ENCODE results near the gene IGSF10.
A peak's percentile ranks its signal among the peaks of the same experiment; 100 is the strongest.
"Not testable (repeated sequence)": the region's sequence is repeated elsewhere in the genome, so short reads cannot be mapped to it uniquely, and the experiment has no call there.

IGSF10 gene

GRCh38 chr3:151460774-151461450, at the start of gene IGSF10:
Gene IGSF10, minus strand, starts transcription at chr3:151461061. Its CDS starts 2,352 bp downstream, at chr3:151458709.
- no peak for DNase-seq (ENCODE audit: low spot score)

- DNase-seq (ENCODE audit: low spot score), result not testable (repeated sequence)
These were observed 48.7 kb upstream of the IGSF10 start for GRCh38 chr3:151509468-151510135.

- DNase-seq (ENCODE audit: low spot score), result no peak
These were observed 43.7 kb upstream of the IGSF10 start for GRCh38 chr3:151504606-151505005.

- DNase-seq (ENCODE audit: low spot score), result no peak
These were observed 42.2 kb upstream of the IGSF10 start for GRCh38 chr3:151503074-151503473.

- DNase-seq (ENCODE audit: low spot score), result no peak
These were observed 41.2 kb upstream of the IGSF10 start for GRCh38 chr3:151501923-151502632.

GRCh38 chr3:151501171-151501922, 40.5 kb upstream of the IGSF10 start:
- DNase-seq (ENCODE audit: low spot score), result no peak

GRCh38 chr3:151499168-151499567, 38.3 kb upstream of the IGSF10 start:
- no peak for DNase-seq (ENCODE audit: low spot score)

- DNase-seq (ENCODE audit: low spot score), result no peak
These were observed 30.7 kb upstream of the IGSF10 start for GRCh38 chr3:151491525-151491924.

- DNase-seq (ENCODE audit: low spot score), result not testable (repeated sequence)
These were observed 27.0 kb upstream of the IGSF10 start for GRCh38 chr3:151487833-151488232.

GRCh38 chr3:151483961-151484520, 23.2 kb upstream of the IGSF10 start:
- DNase-seq (ENCODE audit: low spot score), result no peak

- no peak for DNase-seq (ENCODE audit: low spot score)
These were observed 22.6 kb upstream of the IGSF10 start for GRCh38 chr3:151483488-151483887.

- DNase-seq (ENCODE audit: low spot score), result no peak
These were observed 19.6 kb upstream of the IGSF10 start for GRCh38 chr3:151480492-151480891.

- DNase-seq (ENCODE audit: low spot score), result peak; percentile 31
These were observed 18.6 kb upstream of the IGSF10 start for GRCh38 chr3:151479452-151479851.

- DNase-seq (ENCODE audit: low spot score), result no peak
These were observed 17.5 kb upstream of the IGSF10 start for GRCh38 chr3:151478335-151478697.

- no peak for DNase-seq (ENCODE audit: low spot score)
These were observed 16.9 kb upstream of the IGSF10 start for GRCh38 chr3:151477591-151478334.

GRCh38 chr3:151476344-151477018, 15.6 kb upstream of the IGSF10 start:
- DNase-seq (ENCODE audit: low spot score), result no peak

GRCh38 chr3:151468284-151468917, 7.5 kb upstream of the IGSF10 start:
- peak; percentile 53 for DNase-seq (ENCODE audit: low spot score)

GRCh38 chr3:151467069-151467468, 6.2 kb upstream of the IGSF10 start:
- DNase-seq (ENCODE audit: low spot score), result no peak

- no peak for DNase-seq (ENCODE audit: low spot score)
These were observed 2.1 kb upstream of the IGSF10 start for GRCh38 chr3:151462991-151463390.

- DNase-seq (ENCODE audit: low spot score), result no peak
These were observed 1.5 kb upstream of the IGSF10 start for GRCh38 chr3:151462278-151462780.
